Body of pancreas (tissue), 4 donors: Measurements from ENCODE around the gene LEAP2. TPM values are rescaled to one million over a fixed set of nuclear protein-coding genes. Genes with fewer than 3 reads are reported as not detected.

Source experiments
- ATAC-seq: fragments of 150-250 bp; one replicate; pipeline ENCODE4 v1.9.1; 2016
- DNase-seq, 4 donors: peaks; one replicate each; pipeline ENCODE4 v3.0.0-alpha.2; 2019
- H3K27ac ChIP-seq, 4 donors: fragments of 200-600 bp; sonication (generic); 1 replicate in 3 of 4; 2 replicates in 1 of 4; pipeline versions ENCODE4 v1.5.1 to v1.6.1; 2016 to 2019; ENCODE audit warnings: mild to moderate bottlenecking in 1 of 4, mixed read lengths in 1 of 4, moderate library complexity in 1 of 4
- H3K27me3 ChIP-seq, 2 donors: fragments of 200-600 bp; sonication (generic); one replicate each; pipeline ENCODE4 v1.6.0; 2016; ENCODE audit warnings: mild to moderate bottlenecking in 1 of 2
- H3K36me3 ChIP-seq, 2 donors: fragments of 200-600 bp; sonication (generic); replicated peaks in 1 of 2; 2 replicates each; pipeline ENCODE4 v1.5.1; 2016; ENCODE audit warnings: low read depth in 2 of 2; ENCODE audit not compliant: insufficient read depth in 1 of 2
- H3K4me1 ChIP-seq: fragments of 200-600 bp; sonication (generic); one replicate; pipeline ENCODE4 v1.6.0; 2016
- H3K4me3 ChIP-seq, 2 donors: fragments of 200-600 bp; sonication (generic); 1 replicate in 1 of 2; 2 replicates in 1 of 2; pipeline ENCODE4 v1.5.1; 2016 to 2019
- H3K9me3 ChIP-seq, 3 donors: fragments of 200-600 bp; sonication (generic); 1 replicate in 2 of 3; 2 replicates in 1 of 3; pipeline ENCODE4 v1.5.1; 2016
- POLR2A ChIP-seq, 3 donors: fragments of 450-650 bp; IDR thresholded peaks; one replicate each; pipeline ENCODE4 v1.6.1; 2016; ENCODE audit warnings: antibody characterized with exemption in 3 of 3, mild to moderate bottlenecking in 2 of 3
- WGBS, 2 donors: methylation state at CpG; one replicate each; pipeline ENCODE4 v1.1.5; 2017; 5-methylcytosine and 5-hydroxymethylcytosine counted together
- intact Hi-C: fragments of 100-400 bp; cut with DNase I; formaldehyde crosslinking; loops from one replicate; pipeline ENCODE4 v1.15.1; 2023
- total RNA-seq, 2 donors: library from RNA; depleted of rRNA; stranded (reverse); fragments of >200 nt; gene quantifications; one replicate each; pipeline ENCODE4 v1.1.0, GENCODE V29; 2016
- TF ChIP-seq, protein P1 (sequence below), 7 experiments: fragments of 450-650 bp in 4 of 7; fragments of 200-600 bp in 3 of 7; sonication (generic) in 3 of 7; IDR thresholded peaks; one replicate each; pipeline ENCODE4 v1.5.1; 2016 to 2019; ENCODE audit warnings: antibody characterized with exemption in 7 of 7

The LEAP2 gene
- total RNA-seq, 2 donors from 2014 or later, result 3.4 to 9.6 TPM

DNA sequence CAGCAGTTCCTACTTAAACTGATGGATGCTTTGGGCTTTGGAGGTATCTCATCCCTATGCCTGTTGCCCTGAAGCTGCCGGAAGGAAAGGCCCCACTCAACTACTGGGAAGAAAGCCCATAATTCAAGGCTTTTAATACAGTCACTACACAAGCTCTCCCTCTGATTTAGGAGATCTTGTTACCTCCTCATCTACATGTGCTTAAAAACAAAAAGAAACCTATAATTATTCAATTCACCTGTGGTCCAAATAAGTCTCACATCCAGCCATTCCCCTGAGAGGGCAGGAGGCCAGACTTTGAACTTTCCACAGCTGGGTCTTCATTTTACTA lies 715 bp upstream of the LEAP2 start:
- no peaks in the 10 kb centered on the region for H3K27me3 ChIP-seq
- DNase-seq (no peak), ATAC-seq (peak; percentile 3)
- H3K4me1 ChIP-seq, result peaks cover 44% of the 10 kb centered on the region
- WGBS, 2 donors, result 79 to 86% methylated on average over 1 of the region's 1 CpG
- peak overlapping the region; percentile 55 to 82 (median 78) for H3K27ac ChIP-seq
- no peaks in the 10 kb centered on the region for H3K9me3 ChIP-seq
- intact Hi-C loops, result no loop called here
- H3K4me3 ChIP-seq, result no peak overlapping the region
- TF ChIP-seq, protein P1, sequence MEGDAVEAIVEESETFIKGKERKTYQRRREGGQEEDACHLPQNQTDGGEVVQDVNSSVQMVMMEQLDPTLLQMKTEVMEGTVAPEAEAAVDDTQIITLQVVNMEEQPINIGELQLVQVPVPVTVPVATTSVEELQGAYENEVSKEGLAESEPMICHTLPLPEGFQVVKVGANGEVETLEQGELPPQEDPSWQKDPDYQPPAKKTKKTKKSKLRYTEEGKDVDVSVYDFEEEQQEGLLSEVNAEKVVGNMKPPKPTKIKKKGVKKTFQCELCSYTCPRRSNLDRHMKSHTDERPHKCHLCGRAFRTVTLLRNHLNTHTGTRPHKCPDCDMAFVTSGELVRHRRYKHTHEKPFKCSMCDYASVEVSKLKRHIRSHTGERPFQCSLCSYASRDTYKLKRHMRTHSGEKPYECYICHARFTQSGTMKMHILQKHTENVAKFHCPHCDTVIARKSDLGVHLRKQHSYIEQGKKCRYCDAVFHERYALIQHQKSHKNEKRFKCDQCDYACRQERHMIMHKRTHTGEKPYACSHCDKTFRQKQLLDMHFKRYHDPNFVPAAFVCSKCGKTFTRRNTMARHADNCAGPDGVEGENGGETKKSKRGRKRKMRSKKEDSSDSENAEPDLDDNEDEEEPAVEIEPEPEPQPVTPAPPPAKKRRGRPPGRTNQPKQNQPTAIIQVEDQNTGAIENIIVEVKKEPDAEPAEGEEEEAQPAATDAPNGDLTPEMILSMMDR (IDR thresholded peaks at IDR 0.05), result no peak
- H3K36me3 ChIP-seq, result no peaks in the 10 kb centered on the region

GRCh38 chr5:132873930-132874271 lies 433 bp downstream of the LEAP2 start:
- Histone ChIP-seq H3K27ac (peak overlapping the region; percentile 73 to 82 (median 78)), H3K36me3 (no peaks in the 10 kb centered on the region), H3K9me3 (no peaks in the 10 kb centered on the region), H3K27me3 (no peaks in the 10 kb centered on the region), H3K4me1 (peaks cover 41% of the 10 kb centered on the region), H3K4me3 (no peak overlapping the region)
- intact Hi-C loops, result no loop called here
- no peak for DNase-seq
- ATAC-seq, result no peak
- no peak for TF ChIP-seq POLR2A (IDR thresholded peaks at IDR 0.05)
- TF ChIP-seq, protein P1 (IDR thresholded peaks at IDR 0.05), result no peak
- 82 to 97% methylated on average over 3 of the region's 3 CpGs for WGBS, 2 donors

DNA sequence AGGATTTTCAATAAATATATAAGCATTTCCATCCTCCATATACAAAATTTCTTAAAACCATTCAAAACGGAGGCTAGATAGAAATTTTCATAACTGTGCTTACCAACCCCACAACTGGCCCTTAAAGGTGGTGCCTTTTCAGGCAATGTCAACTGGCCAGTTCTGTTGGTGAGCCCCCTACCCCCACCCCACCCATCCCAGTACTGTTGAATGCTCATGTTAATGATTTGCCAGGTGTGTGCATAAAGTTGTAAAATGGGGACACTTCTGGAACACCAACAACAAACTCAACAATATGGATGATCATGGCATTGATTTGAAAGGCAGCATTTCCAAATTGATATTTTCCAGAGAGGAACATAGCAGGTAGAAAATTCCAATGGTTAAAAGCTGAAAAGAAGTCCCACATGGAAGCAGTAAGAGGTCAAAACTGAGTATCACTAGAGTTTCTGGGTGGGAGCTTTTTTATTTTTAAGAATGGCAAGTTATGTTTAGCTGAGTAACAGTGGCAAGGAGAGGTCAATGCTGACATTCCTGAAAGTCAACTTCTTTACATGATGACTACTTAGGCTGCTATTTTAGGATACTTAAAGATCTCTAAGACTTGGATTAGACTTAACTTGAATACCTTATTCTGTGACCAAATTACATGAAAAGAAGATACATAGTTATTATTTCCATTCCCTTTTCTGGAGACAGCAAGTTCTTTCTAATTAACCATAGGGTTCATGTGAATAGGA lies 2.7 kb downstream of the LEAP2 start:
- 83 to 92% methylated on average over 1 of the region's 1 CpG for WGBS, 2 donors
- intact Hi-C loops, result no loop called here

GRCh38 chr5:132877466-132877865 lies 4.0 kb downstream of the LEAP2 start:
- ATAC-seq, result no peak
- 49 to 63% methylated on average over 2 of the region's 2 CpGs for WGBS, 2 donors
- Histone ChIP-seq H3K4me1 (peaks cover 26% of the 10 kb centered on the region), H3K4me3 (no peak overlapping the region), H3K27me3 (no peaks in the 10 kb centered on the region), H3K9me3 (no peaks in the 10 kb centered on the region), H3K27ac (peak overlapping the region in 1 of 4 donors; percentile 28), H3K36me3 (peaks cover 0 to 14% of the 10 kb centered on the region in 2 donors)
- no peak for TF ChIP-seq POLR2A (IDR thresholded peaks at IDR 0.05)
- TF ChIP-seq, protein P1 (IDR thresholded peaks at IDR 0.05), result no peak
- DNase-seq, result no peak
- intact Hi-C loops, result no loop called here

More for the DNA sequence above, 2.7 kb downstream of the LEAP2 start:
- no peak for ATAC-seq
- Histone ChIP-seq H3K27me3 (no peaks in the 10 kb centered on the region), H3K9me3 (no peaks in the 10 kb centered on the region), H3K27ac (peak overlapping the region in 1 of 4 donors; percentile 3), H3K4me3 (no peak overlapping the region), H3K4me1 (peaks cover 39% of the 10 kb centered on the region), H3K36me3 (peaks cover 0 to 9% of the 10 kb centered on the region in 2 donors)
- TF ChIP-seq POLR2A (IDR thresholded peaks at IDR 0.05), result no peak
- TF ChIP-seq, protein P1 (IDR thresholded peaks at IDR 0.05), result no peak
- no peak for DNase-seq

GRCh38 chr5:132877938-132878337 lies 4.5 kb downstream of the LEAP2 start:
- WGBS, 2 donors, result 60 to 65% methylated on average over 3 of the region's 3 CpGs
- Histone ChIP-seq H3K27me3 (no peaks in the 10 kb centered on the region), H3K36me3 (peaks cover 0 to 14% of the 10 kb centered on the region in 2 donors), H3K27ac (peak overlapping the region in 1 of 4 donors; percentile 28), H3K9me3 (no peaks in the 10 kb centered on the region), H3K4me3 (no peak overlapping the region), H3K4me1 (peaks cover 23% of the 10 kb centered on the region)
- DNase-seq (peak in 2 of 4 donors; percentile 9 to 19), ATAC-seq (no peak)
- TF ChIP-seq, protein P1 (IDR thresholded peaks at IDR 0.05), result no peak
- no peak for TF ChIP-seq POLR2A (IDR thresholded peaks at IDR 0.05)
- intact Hi-C loops, result no loop called here
